HL-60 (cell line): ENCODE measurements around the gene RBBP8NL.
A peak's percentile ranks its signal among the peaks of the same experiment; 100 is the strongest.

Experiments
- DNase-seq, 2 experiments: peaks; one replicate each; pipeline ENCODE4 v3.0.0-alpha.2; 2010 to 2020; ENCODE audit warnings: low read depth in 1 of 2, low spot score in 1 of 2
- H3K27ac ChIP-seq: fragments of 250-450 bp; sonication (Bioruptor Pico); replicated peaks from 2 replicates; pipeline ENCODE4 v1.5.1; 2020; ENCODE audit warnings: mild to moderate bottlenecking, moderate library complexity
- H3K27me3 ChIP-seq: fragments of 250-450 bp; sonication (Bioruptor Pico); 2 replicates; pipeline ENCODE4 v1.5.1; 2021; ENCODE audit warnings: mild to moderate bottlenecking, moderate library complexity; ENCODE audit not compliant: insufficient read depth, poor library complexity, severe bottlenecking
- H3K4me3 ChIP-seq: replicated peaks from 2 replicates; pipeline ENCODE4 v1.5.1; 2011; ENCODE audit warnings: mild to moderate bottlenecking, control low read depth, low read length; ENCODE audit not compliant: insufficient read depth
- CTCF ChIP-seq: IDR thresholded peaks from one replicate; pipeline ENCODE4 v1.5.1; 2011; ENCODE audit warnings: low read length, control low read depth, inconsistent platforms; ENCODE audit not compliant: insufficient read depth
- GABPA ChIP-seq: IDR thresholded peaks from 2 replicates; pipeline ENCODE4 v1.6.1; 2012; ENCODE audit warnings: low read depth
- POLR2AphosphoS5 ChIP-seq: IDR thresholded peaks from 2 replicates; pipeline ENCODE4 v1.6.1; 2012; ENCODE audit warnings: low read depth
- SPI1 ChIP-seq: IDR thresholded peaks from 2 replicates; pipeline ENCODE4 v1.6.1; 2012; ENCODE audit warnings: low read depth, mild to moderate bottlenecking, borderline replicate concordance
- TF ChIP-seq, protein P1 (sequence below): IDR thresholded peaks from 2 replicates; pipeline ENCODE4 v1.6.1; 2012; ENCODE audit warnings: low read depth; ENCODE audit not compliant: insufficient replicate concordance

The RBBP8NL gene

GRCh38 chr20:62387933-62388635 lies 39.3 kb downstream of the RBBP8NL start:
- Histone ChIP-seq H3K27ac (peak overlapping the region; percentile 90), H3K27me3 (no peaks in the 10 kb centered on the region), H3K4me3 (peak overlapping the region; percentile 87)
- no peak for DNase-seq
- TF ChIP-seq POLR2AphosphoS5 (no peak; the same call in none of the 2 replicates), GABPA (no peak), CTCF (no peak), SPI1 (no peak)
- TF ChIP-seq, protein P1, sequence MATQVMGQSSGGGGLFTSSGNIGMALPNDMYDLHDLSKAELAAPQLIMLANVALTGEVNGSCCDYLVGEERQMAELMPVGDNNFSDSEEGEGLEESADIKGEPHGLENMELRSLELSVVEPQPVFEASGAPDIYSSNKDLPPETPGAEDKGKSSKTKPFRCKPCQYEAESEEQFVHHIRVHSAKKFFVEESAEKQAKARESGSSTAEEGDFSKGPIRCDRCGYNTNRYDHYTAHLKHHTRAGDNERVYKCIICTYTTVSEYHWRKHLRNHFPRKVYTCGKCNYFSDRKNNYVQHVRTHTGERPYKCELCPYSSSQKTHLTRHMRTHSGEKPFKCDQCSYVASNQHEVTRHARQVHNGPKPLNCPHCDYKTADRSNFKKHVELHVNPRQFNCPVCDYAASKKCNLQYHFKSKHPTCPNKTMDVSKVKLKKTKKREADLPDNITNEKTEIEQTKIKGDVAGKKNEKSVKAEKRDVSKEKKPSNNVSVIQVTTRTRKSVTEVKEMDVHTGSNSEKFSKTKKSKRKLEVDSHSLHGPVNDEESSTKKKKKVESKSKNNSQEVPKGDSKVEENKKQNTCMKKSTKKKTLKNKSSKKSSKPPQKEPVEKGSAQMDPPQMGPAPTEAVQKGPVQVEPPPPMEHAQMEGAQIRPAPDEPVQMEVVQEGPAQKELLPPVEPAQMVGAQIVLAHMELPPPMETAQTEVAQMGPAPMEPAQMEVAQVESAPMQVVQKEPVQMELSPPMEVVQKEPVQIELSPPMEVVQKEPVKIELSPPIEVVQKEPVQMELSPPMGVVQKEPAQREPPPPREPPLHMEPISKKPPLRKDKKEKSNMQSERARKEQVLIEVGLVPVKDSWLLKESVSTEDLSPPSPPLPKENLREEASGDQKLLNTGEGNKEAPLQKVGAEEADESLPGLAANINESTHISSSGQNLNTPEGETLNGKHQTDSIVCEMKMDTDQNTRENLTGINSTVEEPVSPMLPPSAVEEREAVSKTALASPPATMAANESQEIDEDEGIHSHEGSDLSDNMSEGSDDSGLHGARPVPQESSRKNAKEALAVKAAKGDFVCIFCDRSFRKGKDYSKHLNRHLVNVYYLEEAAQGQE = no peak

GRCh38 chr20:62387219-62387913 lies 40.0 kb downstream of the RBBP8NL start:
- Histone ChIP-seq H3K27ac (peak overlapping the region; percentile 90), H3K27me3 (no peaks in the 10 kb centered on the region), H3K4me3 (peak overlapping the region; percentile 87)
- DNase-seq = peak in 1 of 2 experiments; percentile 65
- TF ChIP-seq SPI1 (no peak), GABPA (no peak), POLR2AphosphoS5 (peak; percentile 24; the same call in 1 of the 2 replicates)

DNA sequence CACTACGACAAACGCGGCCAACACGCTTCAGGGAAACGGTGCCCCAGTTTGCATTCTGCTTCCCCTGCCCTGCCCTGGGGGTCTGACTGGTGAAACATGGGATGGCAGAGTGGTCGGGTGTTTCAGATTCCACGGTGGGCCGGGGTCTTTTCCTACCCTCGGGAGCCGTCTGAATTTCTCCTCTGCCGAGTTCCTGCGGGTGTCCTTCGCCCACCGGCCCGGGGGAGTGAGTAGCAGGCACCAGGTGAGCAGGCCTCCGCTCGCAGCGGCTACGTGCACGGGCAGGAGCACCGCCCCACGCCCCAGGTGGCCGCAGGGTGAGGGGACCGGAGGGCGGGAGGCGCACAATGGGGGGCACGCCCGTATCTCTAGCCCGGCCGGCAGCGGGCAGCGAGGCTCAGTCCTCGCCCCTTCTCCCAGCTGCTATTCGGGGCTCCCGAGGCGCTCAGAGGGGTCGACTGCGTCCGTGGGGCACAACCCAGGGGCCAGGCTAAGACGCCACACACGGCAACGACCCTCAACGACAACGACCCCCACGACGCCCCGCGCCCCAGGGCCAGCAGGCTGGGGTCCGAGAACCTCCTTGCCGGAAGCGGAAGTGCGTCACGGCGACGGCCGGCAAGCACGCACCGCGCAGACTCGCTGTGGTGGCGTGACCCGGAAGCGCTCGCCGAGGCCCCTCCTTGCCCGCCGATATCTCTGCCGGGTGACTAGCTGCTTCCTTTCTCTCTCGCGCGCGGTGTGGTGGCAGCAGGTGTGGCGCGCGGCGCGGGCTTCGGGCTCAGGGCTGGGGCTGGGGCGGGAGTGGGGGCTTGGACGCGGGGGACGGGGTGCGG lies 40.7 kb downstream of the RBBP8NL start, which contains the start of gene RPS21:
RPS21 (plus strand) TSS at position 721 of the 836 bp plus-strand sequence. CDS start 236 bp downstream, outside the sequence.
- H3K27ac ChIP-seq = peak within 1 kb of the TSS; percentile 90
- DNase-seq = peak; percentile 93 to 94
- H3K27me3 ChIP-seq = no peaks in the 10 kb centered on the region
- TF ChIP-seq POLR2AphosphoS5 (peak; percentile 91), SPI1 (peak; percentile 73; the same call in 1 of the 2 replicates), GABPA (peak; percentile 95), CTCF (no peak)
- TF ChIP-seq, protein P1 = peak; percentile 11
- H3K4me3 ChIP-seq = peak within 1 kb of the TSS; percentile 87
